Chondrocyte (in vitro differentiated cells): ENCODE results near the gene IZUMO1R. TPM values are rescaled to one million over a fixed set of nuclear protein-coding genes. Genes with fewer than 3 reads are reported as not detected.

Source experiments
- DNase-seq: peaks from one replicate; pipeline ENCODE4 v3.0.0; 2021; ENCODE audit warnings: mixed read lengths, low spot score
- H3K27ac Mint-ChIP-seq: one replicate; pipeline ENCODE4 v1.8.0; 2021; ENCODE audit warnings: mild to moderate bottlenecking, moderate library complexity, mixed read lengths; ENCODE audit not compliant: unreplicated experiment
- H3K27me3 Mint-ChIP-seq: 2 replicates; pipeline ENCODE4 v1.8.0; 2021; ENCODE audit warnings: low read depth, mixed read lengths
- H3K36me3 Mint-ChIP-seq: 2 replicates; pipeline ENCODE4 v1.8.0; 2021; ENCODE audit warnings: low read depth, mixed read lengths
- H3K4me1 Mint-ChIP-seq: 2 replicates; pipeline ENCODE4 v1.8.0; 2021; ENCODE audit warnings: low read depth, mild to moderate bottlenecking, mixed read lengths
- H3K4me3 Mint-ChIP-seq: one replicate; pipeline ENCODE4 v1.8.0; 2021; ENCODE audit warnings: mild to moderate bottlenecking, moderate library complexity, mixed read lengths; ENCODE audit not compliant: unreplicated experiment
- H3K9me3 Mint-ChIP-seq: 2 replicates; pipeline ENCODE4 v1.8.0; 2021; ENCODE audit warnings: low read depth, mixed read lengths
- total RNA-seq: library from RNA; stranded (reverse); gene quantifications from 3 replicates; pipeline ENCODE4 v1.2.1, GENCODE V29; 2021
- TF ChIP-seq, protein P1 (sequence below): fragments of 200-600 bp; sonication (generic); IDR thresholded peaks from 2 replicates; pipeline ENCODE4 v1.5.0; 2021; ENCODE audit warnings: antibody characterized with exemption, mild to moderate bottlenecking, moderate library complexity

Gene IZUMO1R
- total RNA-seq, 1 donor from 2014 or later, result not detected

DNA sequence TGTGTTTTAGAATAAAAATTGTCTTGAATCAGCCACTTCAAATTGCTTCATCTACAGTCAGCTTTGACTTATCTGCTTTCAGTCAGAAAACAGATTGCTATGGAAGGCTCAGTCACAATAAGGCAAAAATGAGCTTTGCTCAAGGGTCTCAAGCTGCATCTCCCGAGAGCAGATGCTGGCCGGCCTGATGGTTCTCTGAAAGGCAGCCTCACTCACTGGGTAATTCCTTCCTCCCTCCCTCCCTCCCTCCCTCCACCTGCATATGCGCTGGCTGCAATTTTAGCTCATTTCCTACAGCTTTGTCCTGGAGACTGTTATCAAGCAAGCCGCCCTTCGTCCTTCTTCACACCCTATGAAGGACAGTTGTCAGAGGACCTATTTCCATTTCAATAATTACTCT is 1.6 kb upstream of the IZUMO1R start:
- Mint-ChIP-seq H3K4me3 (no peak overlapping the region), H3K27me3 (peaks cover 38% of the 10 kb centered on the region), H3K4me1 (peaks cover 13% of the 10 kb centered on the region), H3K9me3 (no peaks in the 10 kb centered on the region), H3K36me3 (no peaks in the 10 kb centered on the region), H3K27ac (no peak overlapping the region)
- TF ChIP-seq, protein P1, sequence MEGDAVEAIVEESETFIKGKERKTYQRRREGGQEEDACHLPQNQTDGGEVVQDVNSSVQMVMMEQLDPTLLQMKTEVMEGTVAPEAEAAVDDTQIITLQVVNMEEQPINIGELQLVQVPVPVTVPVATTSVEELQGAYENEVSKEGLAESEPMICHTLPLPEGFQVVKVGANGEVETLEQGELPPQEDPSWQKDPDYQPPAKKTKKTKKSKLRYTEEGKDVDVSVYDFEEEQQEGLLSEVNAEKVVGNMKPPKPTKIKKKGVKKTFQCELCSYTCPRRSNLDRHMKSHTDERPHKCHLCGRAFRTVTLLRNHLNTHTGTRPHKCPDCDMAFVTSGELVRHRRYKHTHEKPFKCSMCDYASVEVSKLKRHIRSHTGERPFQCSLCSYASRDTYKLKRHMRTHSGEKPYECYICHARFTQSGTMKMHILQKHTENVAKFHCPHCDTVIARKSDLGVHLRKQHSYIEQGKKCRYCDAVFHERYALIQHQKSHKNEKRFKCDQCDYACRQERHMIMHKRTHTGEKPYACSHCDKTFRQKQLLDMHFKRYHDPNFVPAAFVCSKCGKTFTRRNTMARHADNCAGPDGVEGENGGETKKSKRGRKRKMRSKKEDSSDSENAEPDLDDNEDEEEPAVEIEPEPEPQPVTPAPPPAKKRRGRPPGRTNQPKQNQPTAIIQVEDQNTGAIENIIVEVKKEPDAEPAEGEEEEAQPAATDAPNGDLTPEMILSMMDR, result no peak
- DNase-seq, result no peak

DNA sequence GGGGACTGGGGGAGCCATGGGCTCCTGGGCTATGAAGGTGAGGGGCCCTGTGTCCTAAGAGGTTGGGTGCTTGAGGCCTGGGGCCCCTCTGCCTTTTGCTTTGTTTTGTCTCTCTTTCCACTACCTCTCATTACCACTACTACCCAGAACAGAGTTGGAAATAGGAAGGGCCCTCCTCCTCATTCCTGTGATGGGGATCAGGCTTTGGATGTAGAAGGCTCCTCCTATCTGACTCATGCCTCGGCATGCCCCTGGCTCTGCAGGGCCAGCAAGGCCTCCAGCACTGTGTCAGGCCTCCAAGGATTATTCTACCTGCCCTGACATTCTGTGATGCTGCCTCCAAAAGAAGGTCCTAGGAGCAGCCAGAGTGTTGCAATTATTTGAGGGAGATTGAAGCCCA is 766 bp downstream of the IZUMO1R start:
- DNase-seq, result no peak
- peaks cover 27% of the 10 kb centered on the region for H3K27me3 Mint-ChIP-seq
- TF ChIP-seq, protein P1, result no peak
- no peak overlapping the region for H3K4me3 Mint-ChIP-seq
- H3K36me3 Mint-ChIP-seq, result no peaks in the 10 kb centered on the region
- no peak overlapping the region for H3K27ac Mint-ChIP-seq
- peaks cover 13% of the 10 kb centered on the region for H3K4me1 Mint-ChIP-seq
- H3K9me3 Mint-ChIP-seq, result no peaks in the 10 kb centered on the region

DNA sequence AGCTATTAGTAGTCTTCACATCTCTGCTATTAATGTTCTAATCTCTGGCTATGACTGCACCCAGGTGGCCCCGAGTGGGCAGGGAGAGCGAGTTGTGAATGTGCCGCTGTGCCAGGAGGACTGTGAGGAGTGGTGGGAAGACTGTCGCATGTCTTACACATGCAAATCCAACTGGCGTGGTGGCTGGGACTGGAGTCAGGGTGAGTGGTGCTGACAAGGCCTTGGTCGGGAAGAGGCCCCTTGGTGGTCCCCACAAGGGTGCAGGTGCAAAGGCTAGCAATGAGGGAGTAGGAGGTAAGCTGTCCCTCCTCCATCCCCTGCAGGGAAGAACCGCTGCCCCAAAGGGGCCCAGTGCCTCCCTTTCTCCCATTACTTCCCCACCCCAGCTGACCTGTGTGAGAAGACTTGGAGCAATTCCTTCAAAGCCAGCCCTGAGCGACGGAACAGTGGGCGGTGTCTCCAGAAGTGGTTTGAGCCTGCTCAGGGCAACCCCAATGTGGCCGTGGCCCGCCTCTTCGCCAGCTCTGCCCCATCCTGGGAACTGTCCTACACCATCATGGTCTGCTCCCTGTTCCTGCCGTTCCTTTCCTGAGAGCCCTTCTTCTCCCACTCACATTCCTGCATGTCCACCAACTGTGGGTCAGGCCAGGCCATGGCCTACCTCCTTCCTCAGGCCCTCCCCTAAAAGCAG is 2.9 kb downstream of the IZUMO1R start:
- TF ChIP-seq, protein P1, result no peak
- no peak overlapping the region for H3K4me3 Mint-ChIP-seq

DNA sequence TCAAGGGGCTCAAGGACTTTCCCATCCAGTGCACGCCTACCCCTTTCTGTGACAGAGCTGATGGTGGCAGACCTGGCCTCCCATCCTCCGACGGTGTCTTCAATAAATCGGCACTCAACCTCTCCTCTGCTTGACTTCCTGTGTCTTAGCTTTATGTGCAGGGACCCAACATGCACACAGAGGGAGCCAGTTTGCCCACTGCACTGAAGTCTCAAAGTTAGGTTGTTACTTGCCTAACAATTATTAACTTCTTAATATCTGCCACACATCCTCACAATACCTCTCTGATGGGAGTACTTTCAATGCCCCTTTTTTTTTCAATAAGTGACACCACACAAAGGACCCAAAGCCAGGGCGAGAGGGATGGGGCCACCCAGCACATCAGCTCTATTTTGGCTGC is 3.6 kb downstream of the IZUMO1R start:
- Mint-ChIP-seq H3K36me3 (no peaks in the 10 kb centered on the region), H3K4me3 (no peak overlapping the region), H3K27ac (no peak overlapping the region), H3K9me3 (no peaks in the 10 kb centered on the region), H3K27me3 (peaks cover 24% of the 10 kb centered on the region), H3K4me1 (peaks cover 13% of the 10 kb centered on the region)
- DNase-seq, result no peak
- TF ChIP-seq, protein P1, result no peak

More for the DNA sequence above, 2.9 kb downstream of the IZUMO1R start:
- DNase-seq, result no peak
- H3K36me3 Mint-ChIP-seq, result no peaks in the 10 kb centered on the region
- H3K9me3 Mint-ChIP-seq, result no peaks in the 10 kb centered on the region
- peaks cover 13% of the 10 kb centered on the region for H3K4me1 Mint-ChIP-seq
- no peak overlapping the region for H3K27ac Mint-ChIP-seq
- peaks cover 23% of the 10 kb centered on the region for H3K27me3 Mint-ChIP-seq

DNA sequence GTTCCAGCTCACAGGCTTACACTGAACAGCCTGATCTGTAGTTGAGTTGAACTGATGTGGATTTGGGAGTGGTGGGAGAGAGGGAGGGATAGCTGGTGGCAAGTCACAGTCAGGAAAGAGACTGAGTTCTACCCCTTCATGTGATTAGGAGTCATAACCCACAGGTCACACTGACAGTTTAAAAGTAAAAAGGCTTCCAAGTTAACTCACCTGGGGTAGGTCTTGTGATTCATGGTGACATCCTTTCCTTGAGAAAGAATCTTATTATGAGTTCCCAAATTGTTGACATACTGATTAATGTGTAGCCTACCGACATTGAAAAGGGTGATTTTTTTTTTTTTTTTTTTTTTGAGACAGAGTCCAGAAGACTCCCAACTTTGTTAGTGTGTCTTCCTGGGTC is 5.4 kb downstream of the IZUMO1R start:
- H3K4me1 Mint-ChIP-seq, result peaks cover 3% of the 10 kb centered on the region
- no peaks in the 10 kb centered on the region for H3K9me3 Mint-ChIP-seq
- TF ChIP-seq, protein P1, result no peak
- DNase-seq, result no peak
- no peak overlapping the region for H3K27ac Mint-ChIP-seq
- peaks cover 25% of the 10 kb centered on the region for H3K27me3 Mint-ChIP-seq
- H3K36me3 Mint-ChIP-seq, result no peaks in the 10 kb centered on the region
- no peak overlapping the region for H3K4me3 Mint-ChIP-seq
